BE2C (cell line): ENCODE results near the gene TPRKB.

ENCODE experiments used
- DNase-seq: peaks from one replicate; pipeline ENCODE4 v3.0.0-alpha.2; 2020
- H3K27me3 ChIP-seq: fragments of 250-450 bp; sonication (Bioruptor Pico); 2 replicates; pipeline ENCODE4 v1.5.1; 2020; ENCODE audit warnings: mild to moderate bottlenecking
- H3K36me3 ChIP-seq: fragments of 250-450 bp; sonication (Bioruptor Pico); 2 replicates; pipeline ENCODE4 v1.5.1; 2020; ENCODE audit warnings: mild to moderate bottlenecking
- H3K4me1 ChIP-seq: fragments of 250-450 bp; sonication (Bioruptor Pico); 2 replicates; pipeline ENCODE4 v1.5.1; 2020
- H3K4me3 ChIP-seq: 2 replicates; pipeline ENCODE4 v1.5.1; 2011; ENCODE audit warnings: low read depth, low read length
- H3K9me3 ChIP-seq: fragments of 250-450 bp; sonication (Bioruptor Pico); 2 replicates; pipeline ENCODE4 v1.5.1; 2020
- CTCF ChIP-seq: IDR thresholded peaks from 2 replicates; pipeline ENCODE4 v1.5.1; 2012; ENCODE audit warnings: mild to moderate bottlenecking, low read depth, low read length

Gene TPRKB

GRCh38 chr2:73714091-73714490 is 23.1 kb downstream of the TPRKB start:
- Histone ChIP-seq H3K36me3 (no peaks in the 10 kb centered on the region), H3K4me3 (no peak overlapping the region), H3K27me3 (no peaks in the 10 kb centered on the region), H3K4me1 (no peaks in the 10 kb centered on the region), H3K9me3 (no peaks in the 10 kb centered on the region)
- DNase-seq = no peak
- TF ChIP-seq CTCF = no peak

DNA sequence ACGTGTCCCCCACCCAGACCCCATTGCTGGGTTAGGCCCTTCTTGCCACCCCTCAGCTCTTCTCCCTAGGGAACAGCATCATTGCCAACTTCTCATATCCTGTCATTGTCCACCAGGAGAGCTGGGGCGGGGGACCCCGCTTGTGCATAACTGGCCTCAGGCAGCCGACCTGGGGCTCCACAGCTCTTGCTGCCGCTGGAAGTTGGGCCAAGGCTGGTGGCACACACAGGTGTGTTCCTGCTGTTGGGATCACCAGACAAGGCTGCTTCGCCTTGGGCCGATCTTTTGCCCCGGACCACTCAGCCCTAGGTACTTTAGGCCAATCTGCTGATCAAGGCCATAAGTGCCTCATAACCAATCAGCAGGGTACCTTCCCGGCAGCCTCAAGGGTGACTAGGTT is 28.6 kb downstream of the TPRKB start:
- TF ChIP-seq CTCF = no peak
- no peaks in the 10 kb centered on the region for H3K9me3 ChIP-seq
- no peaks in the 10 kb centered on the region for H3K4me1 ChIP-seq
- H3K27me3 ChIP-seq = no peaks in the 10 kb centered on the region
- no peak for DNase-seq
- H3K36me3 ChIP-seq = no peaks in the 10 kb centered on the region
- H3K4me3 ChIP-seq = no peak overlapping the region

GRCh38 chr2:73707636-73708035 is 29.5 kb downstream of the TPRKB start:
- Histone ChIP-seq H3K4me3 (no peak overlapping the region), H3K27me3 (no peaks in the 10 kb centered on the region), H3K9me3 (no peaks in the 10 kb centered on the region), H3K4me1 (no peaks in the 10 kb centered on the region), H3K36me3 (no peaks in the 10 kb centered on the region)
- no peak for TF ChIP-seq CTCF
- DNase-seq = no peak

- H3K36me3 ChIP-seq = no peaks in the 10 kb centered on the region
- no peaks in the 10 kb centered on the region for H3K27me3 ChIP-seq
- no peak for TF ChIP-seq CTCF
- no peak for DNase-seq
- H3K9me3 ChIP-seq = no peaks in the 10 kb centered on the region
- no peaks in the 10 kb centered on the region for H3K4me1 ChIP-seq
- H3K4me3 ChIP-seq = no peak overlapping the region
These were observed 30.1 kb downstream of the TPRKB start for GRCh38 chr2:73707058-73707457.

DNA sequence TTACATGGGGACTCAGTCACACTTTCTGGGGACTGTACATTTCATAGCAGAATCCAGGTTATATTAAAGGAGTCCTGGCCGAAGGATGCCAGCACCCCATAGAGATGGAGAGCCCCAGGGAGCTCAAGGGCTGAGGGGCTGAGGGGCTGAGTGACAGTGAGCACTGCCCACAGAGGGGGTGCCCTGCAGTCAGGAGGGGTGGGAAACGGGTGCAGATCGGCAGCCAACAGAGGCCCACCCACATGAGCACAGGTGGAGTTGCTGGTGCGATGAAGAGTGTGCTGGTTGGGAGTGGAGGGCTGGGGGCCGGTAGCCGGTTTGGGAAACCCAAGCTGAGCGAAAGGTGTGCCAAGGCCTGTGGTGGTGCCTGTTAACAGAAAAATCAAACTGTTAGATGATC is 32.1 kb downstream of the TPRKB start:
- Histone ChIP-seq H3K36me3 (no peaks in the 10 kb centered on the region), H3K4me3 (no peak overlapping the region), H3K9me3 (no peaks in the 10 kb centered on the region), H3K27me3 (no peaks in the 10 kb centered on the region), H3K4me1 (no peaks in the 10 kb centered on the region)
- TF ChIP-seq CTCF = no peak
- no peak for DNase-seq

GRCh38 chr2:73704285-73704684 is 32.9 kb downstream of the TPRKB start:
- DNase-seq = no peak
- no peaks in the 10 kb centered on the region for H3K9me3 ChIP-seq
- TF ChIP-seq CTCF = no peak

More at GRCh38 chr2:73704285-73704684, 32.9 kb downstream of the TPRKB start:
- Histone ChIP-seq H3K27me3 (no peaks in the 10 kb centered on the region), H3K36me3 (no peaks in the 10 kb centered on the region), H3K4me1 (no peaks in the 10 kb centered on the region), H3K4me3 (no peak overlapping the region)
